K562 (cell line): ENCODE measurements around the gene TMEM161B. TPM values are rescaled to one million over a fixed set of nuclear protein-coding genes. Genes with fewer than 3 reads are reported as not detected.

ENCODE experiments used
- HDGF ChIP-seq: fragments of 450-650 bp; IDR thresholded peaks from 2 replicates; pipeline ENCODE4 v1.6.1; 2016
- RFX5 ChIP-seq: IDR thresholded peaks from 2 replicates; pipeline ENCODE4 v1.6.1; 2011; ENCODE audit warnings: low read depth, mild to moderate bottlenecking, improper control_type of control experiment, low read length
- RREB1 ChIP-seq: fragments of 250-450 bp; sonication (Bioruptor Pico); IDR thresholded peaks from 2 replicates; pipeline ENCODE4 v1.4.0; 2020
- polyA plus RNA-seq, 8 experiments: library from polyadenylated mRNA; depleted of rRNA in 4 of 8; stranded (reverse) in 5 of 8; unstranded in 3 of 8; fragments of >200 nt; fragmentation: Nextera tagmentation in 2 of 8; fragmentation: Illumina TruSeq in 1 of 8; extraction: Ambion mirVana in 2 of 8; extraction: Trizol in 1 of 8; gene quantifications; 2 replicates each; pipeline versions ENCODE4 v1.2.1 to v1.2.3, GENCODE V29; 2011 to 2014; ENCODE audit warnings: inconsistent platforms in 1 of 8, missing spikeins in 1 of 8
- total RNA-seq, 7 experiments: library from RNA; depleted of rRNA in 6 of 7; stranded (reverse); fragments of >200 nt in 6 of 7; fragmentation: Illumina TruSeq in 2 of 7; extraction: Trizol in 2 of 7; gene quantifications; 2 replicates each; pipeline versions ENCODE4 v1.2.1 to v1.2.3, GENCODE V29; 2011 to 2021; ENCODE audit warnings: low replicate concordance in 1 of 7
- TF ChIP-seq, protein P1 (sequence below): fragments of 450-650 bp; IDR thresholded peaks from 2 replicates; pipeline ENCODE4 v1.6.1; 2016; ENCODE audit warnings: low read depth

Gene TMEM161B
- total and polyA plus RNA-seq, 9 of the 15 experiments (the other 6 are each of a cell fraction or from before 2014, with no cell fraction given) = 18.9 to 57.1 (median 40.6) TPM

DNA sequence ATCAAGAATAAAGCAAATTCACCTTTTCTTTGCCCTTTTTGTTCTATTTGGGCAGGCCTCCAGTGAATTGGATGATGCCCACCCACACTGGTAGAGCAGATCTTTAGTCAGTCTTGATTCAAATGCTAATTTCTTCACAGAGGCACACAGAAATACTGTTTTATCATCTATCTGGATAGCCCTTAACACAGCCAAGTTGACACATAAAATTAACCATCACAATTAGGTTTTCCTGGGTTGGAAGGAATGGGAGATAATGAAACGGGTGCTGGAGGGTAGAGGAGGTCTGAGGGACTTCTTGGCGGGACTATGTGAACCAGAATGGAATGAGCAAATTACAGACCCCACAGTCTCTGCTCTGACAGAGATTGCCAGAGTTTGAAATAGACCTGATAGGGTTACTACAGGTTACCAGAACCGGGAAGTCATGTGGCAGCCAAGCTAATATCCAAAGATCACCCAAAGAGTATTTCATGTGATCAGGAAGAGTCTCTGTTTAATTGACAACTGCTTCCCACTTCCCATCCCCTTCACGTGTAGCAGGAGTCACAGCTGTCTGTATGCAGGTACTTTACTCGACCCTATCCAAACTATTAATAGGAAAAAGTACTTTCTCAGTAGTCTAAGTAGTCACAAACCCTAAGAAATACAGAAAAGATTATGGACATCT, 20.0 kb upstream of the TMEM161B start (continued):
- TF ChIP-seq, protein P1, sequence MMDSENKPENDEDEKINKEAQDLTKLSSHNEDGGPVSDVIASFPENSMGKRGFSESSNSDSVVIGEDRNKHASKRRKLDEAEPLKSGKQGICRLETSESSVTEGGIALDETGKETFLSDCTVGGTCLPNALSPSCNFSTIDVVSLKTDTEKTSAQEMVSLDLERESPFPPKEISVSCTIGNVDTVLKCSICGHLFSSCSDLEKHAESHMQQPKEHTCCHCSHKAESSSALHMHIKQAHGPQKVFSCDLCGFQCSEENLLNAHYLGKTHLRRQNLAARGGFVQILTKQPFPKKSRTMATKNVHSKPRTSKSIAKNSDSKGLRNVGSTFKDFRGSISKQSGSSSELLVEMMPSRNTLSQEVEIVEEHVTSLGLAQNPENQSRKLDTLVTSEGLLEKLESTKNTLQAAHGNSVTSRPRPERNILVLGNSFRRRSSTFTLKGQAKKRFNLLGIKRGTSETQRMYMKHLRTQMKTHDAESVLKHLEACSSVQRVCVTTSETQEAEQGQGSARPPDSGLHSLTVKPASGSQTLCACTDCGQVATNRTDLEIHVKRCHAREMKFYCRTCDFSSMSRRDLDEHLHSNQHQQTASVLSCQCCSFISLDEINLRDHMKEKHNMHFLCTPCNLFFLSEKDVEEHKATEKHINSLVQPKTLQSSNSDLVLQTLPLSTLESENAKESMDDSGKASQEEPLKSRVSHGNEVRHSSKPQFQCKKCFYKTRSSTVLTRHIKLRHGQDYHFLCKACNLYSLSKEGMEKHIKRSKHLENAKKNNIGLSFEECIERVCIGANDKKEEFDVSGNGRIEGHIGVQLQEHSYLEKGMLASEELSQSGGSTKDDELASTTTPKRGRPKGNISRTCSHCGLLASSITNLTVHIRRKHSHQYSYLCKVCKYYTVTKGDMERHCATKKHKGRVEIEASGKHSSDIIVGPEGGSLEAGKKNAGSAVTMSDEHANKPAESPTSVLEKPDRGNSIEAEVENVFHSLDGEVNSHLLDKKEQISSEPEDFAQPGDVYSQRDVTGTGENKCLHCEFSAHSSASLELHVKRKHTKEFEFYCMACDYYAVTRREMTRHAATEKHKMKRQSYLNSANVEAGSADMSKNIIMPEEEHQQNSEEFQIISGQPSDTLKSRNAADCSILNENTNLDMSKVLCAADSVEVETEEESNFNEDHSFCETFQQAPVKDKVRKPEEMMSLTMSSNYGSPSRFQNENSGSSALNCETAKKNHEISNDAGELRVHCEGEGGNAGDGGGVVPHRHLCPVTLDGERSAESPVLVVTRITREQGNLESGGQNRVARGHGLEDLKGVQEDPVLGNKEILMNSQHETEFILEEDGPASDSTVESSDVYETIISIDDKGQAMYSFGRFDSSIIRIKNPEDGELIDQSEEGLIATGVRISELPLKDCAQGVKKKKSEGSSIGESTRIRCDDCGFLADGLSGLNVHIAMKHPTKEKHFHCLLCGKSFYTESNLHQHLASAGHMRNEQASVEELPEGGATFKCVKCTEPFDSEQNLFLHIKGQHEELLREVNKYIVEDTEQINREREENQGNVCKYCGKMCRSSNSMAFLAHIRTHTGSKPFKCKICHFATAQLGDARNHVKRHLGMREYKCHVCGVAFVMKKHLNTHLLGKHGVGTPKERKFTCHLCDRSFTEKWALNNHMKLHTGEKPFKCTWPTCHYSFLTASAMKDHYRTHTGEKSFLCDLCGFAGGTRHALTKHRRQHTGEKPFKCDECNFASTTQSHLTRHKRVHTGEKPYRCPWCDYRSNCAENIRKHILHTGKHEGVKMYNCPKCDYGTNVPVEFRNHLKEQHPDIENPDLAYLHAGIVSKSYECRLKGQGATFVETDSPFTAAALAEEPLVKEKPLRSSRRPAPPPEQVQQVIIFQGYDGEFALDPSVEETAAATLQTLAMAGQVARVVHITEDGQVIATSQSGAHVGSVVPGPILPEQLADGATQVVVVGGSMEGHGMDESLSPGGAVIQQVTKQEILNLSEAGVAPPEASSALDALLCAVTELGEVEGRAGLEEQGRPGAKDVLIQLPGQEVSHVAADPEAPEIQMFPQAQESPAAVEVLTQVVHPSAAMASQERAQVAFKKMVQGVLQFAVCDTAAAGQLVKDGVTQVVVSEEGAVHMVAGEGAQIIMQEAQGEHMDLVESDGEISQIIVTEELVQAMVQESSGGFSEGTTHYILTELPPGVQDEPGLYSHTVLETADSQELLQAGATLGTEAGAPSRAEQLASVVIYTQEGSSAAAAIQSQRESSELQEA = no peak
- TF ChIP-seq HDGF (no peak), RREB1 (CRISPR knock-in tag) (no peak), RFX5 (no peak)
